COLO829 (cell line): Measurements from ENCODE around the gene MRFAP1.
A peak's percentile ranks its signal among the peaks of the same experiment; 100 is the strongest.
"Not testable (repeated sequence)": the region's sequence is repeated elsewhere in the genome, so short reads cannot be mapped to it uniquely, and the experiment has no call there.

ENCODE experiments used
- DNase-seq: peaks from one replicate; pipeline ENCODE4 v3.0.0; 2012; ENCODE audit warnings: low spot score

Gene MRFAP1

DNA sequence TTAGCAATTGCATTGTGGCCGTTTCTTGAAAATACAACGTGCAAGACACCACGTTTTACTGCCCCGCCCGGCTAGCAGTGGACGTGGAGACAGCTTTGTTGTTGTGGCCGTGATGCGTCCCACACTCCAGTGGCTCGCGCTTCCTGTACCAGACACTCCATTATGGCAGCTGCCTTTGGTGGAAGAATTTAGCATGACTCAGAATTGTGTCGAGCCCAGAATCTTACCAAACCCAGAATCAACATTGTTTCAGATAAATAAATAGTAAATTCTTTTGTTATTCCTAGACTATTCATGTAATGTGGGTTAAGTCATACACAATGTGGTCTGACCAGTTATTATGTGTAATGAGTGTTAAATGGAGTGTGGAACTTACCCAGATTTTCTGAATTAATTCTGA, 27.9 kb downstream of the MRFAP1 start:
- DNase-seq, result no peak

DNA sequence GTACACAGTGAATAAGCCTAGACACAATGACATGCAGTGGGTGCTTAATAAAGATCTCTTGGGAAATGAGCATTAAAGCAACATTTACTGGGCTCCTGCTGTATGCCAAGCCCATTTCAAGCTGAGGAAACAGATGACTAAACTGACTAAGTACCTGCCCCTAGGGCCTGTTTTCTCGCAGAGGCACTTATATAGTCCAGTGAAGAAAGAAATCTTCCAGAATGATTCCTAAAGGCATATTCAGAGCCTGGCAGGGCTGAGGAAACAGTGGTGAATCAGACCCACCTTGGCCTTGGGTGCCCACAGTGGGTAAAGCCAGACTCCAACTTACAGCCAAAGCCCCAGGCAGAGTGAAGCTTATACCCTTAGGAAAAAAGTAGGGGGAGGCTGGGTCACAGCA, 31.2 kb downstream of the MRFAP1 start:
- no peak for DNase-seq

DNA sequence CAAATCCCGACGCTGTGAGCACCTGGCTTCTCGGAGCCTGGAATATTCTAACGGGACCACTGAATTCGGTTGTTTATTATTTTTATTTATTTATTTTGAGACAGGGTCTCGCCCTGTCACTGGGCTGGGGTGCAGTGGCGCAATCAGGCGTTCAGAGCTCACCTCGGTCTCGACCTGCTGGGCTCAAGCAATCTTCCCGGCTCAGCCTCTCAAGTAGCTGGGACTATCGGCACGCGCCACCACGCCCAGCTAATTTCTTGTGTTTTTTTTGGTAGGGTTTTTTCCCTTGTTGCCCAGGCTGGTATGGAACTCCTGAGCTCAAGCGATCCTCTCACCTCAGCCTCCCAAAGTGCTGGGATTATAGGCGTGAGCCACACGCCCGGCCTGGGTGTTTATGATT, 31.6 kb downstream of the MRFAP1 start:
- no peak for DNase-seq

DNA sequence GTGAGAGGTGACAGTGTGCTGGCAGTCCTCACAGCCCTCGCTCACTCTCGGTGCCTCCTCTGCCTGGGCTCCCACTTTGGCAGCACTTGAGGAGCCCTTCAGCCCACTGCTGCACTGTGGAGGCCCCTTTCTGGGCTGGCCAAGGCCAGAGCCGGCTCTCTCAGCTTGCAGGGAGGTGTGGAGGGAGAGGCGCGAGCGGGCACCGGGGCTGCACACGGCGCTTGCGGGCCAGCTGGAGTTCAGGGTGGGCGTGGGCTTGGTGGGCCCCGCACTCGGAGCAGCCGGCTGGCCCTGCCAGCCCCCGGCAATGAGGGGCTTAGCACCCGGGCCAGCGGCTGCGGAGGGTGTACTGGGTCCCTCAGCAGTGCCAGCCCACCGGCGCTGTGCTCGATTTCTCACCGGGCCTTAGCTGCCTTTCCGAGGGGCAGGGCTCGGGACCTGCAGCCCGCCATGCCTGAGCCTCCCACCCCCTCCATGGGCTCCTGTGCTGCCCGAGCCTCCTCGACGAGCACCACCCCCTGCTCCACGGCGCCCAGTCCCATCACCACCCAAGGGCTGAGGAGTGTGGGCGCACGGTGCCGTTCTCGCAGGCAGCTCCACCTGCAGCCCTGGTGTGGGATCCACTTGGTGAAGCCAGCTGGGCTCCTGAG, 32.2 kb downstream of the MRFAP1 start:
- DNase-seq, result not testable (repeated sequence)

DNA sequence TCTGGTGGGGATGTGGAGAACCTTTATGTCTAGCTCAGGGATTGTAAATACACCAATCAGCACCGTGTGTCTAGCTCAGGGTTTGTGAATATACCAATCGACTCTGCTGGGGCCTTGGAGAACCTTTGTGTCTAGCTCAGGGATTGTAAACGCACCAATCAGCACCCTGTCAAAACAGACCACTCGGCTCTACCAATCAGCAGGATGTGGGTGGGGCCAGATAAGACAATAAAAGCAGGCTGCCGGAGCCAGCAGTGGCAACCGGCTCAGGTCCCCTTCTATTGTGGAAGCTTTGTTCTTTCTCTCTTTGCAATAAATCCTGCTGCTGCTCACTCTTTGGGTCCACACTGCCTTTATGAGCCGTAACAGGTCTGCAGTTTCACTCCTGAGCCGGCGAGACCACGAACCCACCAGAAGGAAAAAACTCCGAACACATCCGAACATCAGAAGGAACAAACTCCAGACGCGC, 32.7 kb downstream of the MRFAP1 start:
- not testable (repeated sequence) for DNase-seq

DNA sequence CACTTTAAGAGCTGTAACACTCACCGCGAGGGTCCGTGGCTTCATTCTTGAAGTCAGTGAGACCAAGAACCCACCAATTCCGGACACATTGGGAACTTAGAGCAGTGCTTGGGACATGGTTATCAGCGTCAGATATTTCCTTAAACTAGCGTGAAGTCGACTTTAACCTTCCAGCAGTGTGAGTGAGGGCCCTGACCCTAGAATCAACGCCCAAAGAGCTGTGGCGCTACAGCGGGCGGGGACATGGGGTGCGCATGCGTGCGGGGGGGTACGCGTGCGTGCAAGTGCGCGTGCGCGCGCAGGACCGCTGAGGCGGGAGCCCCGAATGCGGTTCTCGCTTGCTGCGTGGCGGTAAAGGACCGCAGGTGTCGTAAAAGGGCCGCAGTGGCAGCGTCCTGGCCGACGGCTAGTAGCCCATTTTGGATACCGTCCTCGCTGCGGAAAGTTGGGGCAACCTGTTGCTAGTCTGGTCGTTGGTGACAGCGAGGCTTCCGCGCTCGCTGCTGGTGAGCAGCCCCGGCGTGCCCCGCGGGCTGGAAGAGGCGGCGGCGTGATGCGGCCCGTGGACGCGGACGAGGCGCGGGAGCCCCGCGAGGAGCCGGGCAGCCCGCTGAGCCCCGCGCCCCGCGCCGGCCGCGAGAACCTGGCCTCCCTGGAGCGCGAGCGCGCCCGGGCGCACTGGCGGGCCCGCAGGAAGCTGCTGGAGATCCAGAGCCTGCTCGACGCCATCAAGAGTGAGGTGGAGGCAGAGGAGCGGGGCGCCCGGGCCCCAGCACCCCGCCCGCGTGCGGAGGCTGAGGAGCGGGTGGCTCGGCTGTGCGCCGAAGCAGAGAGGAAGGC, 33.4 kb downstream of the MRFAP1 start:
- DNase-seq, result peak; percentile 83

DNA sequence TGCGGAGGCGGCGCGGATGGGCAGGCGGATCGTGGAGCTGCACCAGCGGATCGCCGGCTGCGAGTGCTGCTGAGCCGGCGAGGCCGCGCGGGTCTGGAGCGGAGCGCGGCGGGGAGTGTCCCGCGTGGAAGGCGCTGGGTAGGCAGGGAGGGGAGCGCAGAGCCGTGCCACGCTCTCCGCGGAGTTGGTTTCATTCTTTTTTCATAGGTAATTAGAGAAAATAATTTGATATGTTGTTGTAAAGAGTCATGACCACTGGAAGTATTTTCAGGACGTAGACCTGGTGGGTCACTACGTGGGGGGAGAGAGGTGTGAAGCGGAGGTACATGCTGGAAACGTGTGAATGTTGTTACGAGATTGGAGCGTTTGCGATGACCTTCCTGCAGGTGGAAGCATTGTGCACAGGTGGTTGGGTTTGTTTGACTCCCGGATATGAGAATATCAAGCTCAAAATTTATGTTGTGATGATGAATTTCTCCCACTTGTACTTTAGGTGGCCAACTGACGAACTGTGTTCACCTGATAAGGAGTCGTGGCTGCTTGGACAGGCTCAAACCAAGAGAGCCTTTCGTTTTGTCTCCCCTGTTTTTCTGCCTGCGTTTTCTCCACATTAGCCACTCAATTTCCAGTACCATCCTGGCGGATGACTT, 34.1 kb downstream of the MRFAP1 start:
- no peak for DNase-seq

DNA sequence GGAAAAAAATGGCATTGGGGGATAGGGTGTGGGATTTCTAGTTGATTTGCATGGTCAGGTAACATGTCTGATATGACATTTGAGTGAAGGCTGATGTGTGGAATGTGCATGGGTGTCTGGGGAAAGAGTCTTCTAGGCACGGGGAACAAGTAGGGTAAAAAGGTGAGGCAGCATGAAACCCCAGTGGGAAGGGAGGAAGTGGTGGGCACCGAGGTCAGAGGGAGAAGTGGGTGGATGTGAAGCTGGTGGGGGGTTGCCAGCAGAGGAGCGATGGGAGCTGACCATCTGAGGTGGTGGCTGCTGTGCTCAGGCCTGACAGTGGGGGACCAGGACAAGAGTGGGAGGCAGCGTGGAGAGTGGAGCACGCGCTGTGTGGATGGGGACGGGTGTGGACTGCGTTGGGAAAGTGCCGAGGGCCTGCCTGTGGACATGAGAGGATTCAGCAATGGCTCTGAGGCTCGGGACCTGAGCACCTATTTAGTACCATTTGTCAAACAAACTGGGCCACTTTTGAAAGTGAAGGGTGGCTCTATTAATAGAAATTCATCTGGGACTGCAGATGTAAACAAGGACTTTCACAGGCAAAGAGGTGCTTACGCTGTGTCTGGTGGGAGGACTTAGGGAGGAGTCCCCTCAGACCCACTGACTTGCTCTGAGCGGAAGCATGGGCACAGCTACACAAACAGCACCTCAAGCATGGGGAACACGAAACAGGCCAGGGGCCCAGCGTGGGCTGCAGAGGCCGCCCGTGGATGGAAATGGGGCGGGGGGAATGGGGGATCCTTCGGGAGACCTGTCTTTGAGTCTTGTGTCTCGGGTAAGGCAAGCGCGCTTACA, 36.5 kb downstream of the MRFAP1 start:
- DNase-seq, result no peak

DNA sequence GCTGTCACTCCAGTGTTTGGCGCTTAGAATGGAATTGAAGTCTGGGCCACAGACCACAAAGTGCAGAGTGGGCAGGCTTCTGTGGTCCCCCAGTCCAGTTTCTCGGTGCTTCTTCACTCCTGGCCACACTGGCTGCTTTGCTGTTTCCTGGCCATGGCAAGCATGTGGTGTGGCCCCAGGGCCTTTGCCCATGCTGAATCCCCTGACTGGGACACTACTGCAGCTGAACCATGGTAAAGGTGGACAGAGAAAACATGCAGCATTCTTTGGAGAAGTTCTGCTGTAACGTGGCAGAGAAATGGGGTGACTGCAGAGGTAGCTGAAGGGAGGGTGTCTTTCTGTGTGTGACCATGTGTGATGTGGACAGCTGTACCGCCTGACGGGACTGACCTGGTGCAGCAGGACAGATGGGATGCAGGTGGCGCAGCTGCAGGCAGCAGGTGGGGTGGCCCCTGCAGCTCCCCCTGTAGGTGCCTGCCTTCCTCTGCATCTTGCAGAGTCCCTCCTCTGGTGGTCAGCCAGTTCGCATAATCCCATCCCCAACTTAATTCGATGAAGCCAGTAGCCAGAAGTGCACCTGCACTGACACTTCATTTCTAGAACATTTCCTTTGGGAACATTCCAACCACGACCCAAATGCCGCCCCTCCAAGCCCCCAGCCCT, 40.0 kb downstream of the MRFAP1 start:
- no peak for DNase-seq

DNA sequence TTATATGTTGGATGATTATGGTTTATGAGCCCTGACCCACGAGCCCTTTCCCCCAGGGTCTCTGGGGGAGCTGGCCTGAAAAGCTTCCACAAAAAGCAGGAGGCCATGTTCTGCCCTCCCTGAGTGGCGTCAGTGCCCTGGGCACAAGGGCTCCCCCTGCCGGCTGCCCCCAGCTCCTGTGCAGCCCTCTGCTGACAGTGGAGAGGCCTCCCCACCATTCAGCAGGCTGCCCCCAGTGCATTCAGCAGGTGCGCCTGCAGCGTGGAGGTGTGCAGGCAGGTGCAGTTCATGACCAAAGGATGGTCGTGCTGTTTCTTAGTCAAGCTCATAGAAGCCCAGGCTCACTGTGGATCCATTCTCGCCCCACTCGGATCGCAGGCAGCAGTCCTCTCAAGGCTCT, 40.7 kb downstream of the MRFAP1 start:
- no peak for DNase-seq

DNA sequence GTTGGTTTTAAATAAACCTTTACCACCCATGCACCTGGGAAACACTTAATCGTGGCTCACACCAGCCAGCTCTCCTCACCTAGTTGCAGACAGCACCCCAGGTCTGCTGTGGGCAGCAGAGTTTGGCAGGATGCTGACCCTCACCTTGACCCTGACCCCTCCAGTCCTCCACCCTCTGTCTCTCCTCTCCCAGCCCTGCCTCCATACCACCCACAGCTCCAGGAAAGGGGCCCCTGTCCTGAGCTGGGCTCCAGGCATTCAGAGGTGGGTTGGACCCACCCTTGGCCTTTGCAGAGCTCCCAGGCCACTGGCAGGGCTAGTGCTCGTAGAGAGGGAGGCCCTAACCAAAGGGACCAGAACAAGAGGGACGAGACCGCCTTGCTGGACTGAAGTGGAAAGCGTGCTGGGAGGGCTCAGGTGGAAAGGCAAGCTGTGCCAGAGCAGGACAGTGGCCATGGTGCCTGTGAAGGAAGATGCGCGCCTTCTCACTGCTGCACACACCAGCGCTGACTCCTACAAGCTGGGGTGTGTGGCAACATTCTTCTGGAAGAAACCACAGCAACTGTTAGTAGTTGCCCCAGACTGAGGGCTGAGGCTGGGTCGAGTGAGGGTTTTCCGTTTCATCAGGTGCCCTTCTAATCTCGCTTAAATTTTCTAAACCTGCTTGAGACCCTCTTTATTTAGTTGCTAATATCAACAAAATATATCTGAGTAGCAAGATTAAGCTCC, 42.5 kb downstream of the MRFAP1 start:
- DNase-seq, result no peak

DNA sequence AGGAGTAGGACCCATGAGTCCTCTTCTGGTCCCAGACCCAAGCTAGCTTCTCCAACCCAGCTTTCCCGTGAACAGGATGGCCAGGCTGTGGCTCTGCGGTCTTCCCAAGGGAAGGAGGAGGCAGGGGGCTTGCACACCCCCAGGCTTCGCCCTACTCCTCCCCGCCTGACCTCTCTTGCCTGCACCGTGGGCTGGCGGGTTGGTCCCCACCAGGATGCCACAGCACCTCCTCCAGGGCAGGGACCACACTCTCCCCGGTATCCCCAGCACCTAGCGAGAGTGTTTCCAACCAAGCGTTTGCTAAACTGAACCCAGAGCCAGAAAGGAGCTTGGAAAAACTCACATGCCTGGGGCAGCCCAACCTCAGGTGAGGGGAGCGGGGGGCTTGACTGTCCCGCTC, 44.2 kb downstream of the MRFAP1 start:
- DNase-seq, result no peak

DNA sequence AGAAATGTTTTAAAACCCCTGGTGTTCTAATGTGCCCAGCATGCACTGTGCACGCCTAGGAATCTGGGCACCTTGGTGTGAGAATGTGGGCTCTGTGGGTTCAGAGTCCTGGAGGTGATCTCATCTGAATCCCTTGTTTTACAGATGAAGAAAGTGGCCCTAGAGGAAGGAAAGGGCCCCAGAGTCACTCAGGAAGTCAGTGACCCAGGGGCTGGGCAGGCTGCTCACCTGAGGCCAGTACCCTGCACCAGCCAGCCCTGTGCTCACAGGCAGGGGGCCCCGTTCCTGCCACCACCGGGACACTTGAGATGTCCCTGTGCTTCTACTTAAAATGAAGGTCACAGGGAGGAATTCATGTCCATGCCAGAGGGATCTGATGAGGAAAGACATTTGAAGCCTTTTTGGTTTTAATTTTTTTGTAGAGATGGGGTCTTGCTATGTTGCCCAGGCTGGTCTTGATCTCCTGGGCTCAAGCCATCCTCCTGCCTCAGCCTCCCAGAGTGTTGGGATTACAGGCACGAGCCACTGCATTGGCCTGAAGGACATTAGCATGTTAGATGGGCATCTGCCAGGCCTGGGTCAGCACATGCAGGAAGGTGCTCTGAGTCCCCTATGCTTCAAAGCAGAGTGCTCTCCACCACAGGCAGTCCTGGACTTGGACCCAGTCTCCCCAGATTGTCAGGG, 45.8 kb downstream of the MRFAP1 start:
- no peak for DNase-seq

DNA sequence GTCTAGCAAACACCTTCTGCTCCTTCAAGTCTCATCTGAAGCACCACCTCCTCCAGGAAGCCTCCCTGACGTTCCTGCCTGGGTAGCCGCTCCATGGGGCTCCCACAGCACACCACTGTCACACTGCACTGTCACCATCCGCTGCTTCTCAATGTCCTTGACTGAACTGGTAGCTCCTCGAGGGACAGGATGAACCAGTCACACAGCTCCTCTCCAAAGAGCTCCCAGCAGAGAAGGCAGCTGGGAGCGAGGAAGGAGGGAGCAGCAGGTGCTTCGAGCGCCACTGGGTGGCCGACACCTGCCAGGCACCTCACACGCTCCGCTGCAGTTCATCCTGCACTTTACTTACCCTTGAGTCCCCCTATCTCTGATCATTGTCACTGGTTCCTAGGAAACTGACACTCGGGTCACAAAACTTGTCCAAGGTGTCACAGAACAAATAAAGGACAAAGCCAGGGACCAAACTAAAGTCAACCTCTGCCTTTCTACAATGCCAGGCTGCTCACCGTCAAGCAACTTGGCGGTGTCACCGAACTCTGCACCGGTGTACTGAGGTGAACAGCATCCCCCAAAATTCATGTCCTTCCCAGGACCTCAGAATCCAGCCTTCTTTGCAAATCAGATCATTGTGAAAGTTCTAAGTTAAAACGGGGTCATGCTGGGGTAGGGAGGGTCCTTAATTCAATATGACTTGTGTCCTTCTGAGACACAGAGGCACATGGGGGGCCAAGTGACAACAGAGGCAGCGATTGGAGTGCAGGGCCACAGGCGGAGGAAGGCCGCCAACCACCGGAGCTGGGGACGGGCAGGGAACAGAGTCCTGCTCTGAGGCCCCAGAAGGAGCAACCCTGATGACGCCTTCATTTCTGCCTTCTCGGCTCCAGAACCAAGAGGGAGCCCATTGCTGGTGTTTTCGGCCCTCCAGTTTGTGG, 47.7 kb downstream of the MRFAP1 start:
- DNase-seq, result no peak

DNA sequence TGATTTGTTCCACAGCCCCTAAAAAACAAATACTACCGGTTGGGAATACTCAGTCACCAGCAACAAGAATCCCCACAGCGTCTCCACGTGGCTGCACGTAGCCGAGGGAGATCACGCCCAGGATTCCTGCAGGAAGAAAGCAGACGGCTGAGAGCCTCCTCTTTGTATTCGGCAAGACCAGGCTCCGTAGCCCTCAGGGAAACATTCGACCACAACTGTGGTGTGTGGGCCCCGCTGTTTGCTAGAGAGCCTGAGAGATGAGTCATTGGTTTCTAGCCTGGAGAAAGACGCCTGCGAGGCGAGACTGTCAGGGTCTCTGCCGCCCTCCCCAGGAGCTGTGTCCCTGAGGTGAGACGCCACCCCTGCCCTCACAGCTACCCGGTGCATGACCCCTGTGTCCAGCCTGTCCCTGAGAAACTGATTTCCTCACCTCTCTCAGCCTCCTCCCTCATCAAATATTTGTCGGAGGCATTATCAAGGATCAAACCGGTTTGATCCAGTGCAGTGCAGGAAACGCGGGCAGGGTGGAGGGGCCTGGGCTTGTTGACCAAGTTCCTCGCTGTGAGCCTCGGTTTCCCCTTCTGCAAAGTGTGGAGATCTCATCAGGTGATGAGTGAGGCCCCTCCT, 48.5 kb downstream of the MRFAP1 start:
- peak; percentile 93 for DNase-seq

DNA sequence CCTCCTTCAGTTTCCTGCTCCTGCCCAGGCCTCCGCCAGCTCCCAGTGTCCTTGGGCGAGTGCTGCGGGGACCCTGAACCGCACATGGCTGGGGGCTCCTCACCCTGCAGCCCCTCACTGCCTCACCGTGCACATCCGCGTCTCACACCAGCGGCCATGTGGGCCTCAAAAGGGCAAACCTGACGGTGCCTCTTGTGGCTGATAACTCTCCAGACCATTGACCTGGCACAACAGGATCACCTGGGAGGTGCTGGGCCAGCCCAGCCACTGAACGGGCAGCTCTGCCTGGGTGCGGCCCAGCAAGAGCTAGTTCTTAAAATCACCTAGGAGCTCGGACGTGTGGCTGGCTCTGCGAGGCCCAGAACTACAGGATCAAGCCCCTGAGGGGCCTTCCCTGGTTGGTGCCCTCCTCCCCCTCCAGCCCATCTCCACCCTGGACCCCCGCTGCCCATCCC, 49.0 kb downstream of the MRFAP1 start:
- DNase-seq, result no peak
